Activated T-helper 17 cell treated with anti-CD3 and anti-CD28 coated beads, Interleukin-2, amount 50 U/mL, for 72 hours (primary cell): ENCODE results near the gene UCKL1. TPM values are rescaled to one million over a fixed set of nuclear protein-coding genes. Genes with fewer than 3 reads are reported as not detected.

ENCODE experiments used
- ATAC-seq: fragments of 150-1000 bp; cut with Tn5 transposase; replicated peaks from 2 replicates; pipeline ENCODE4 v1.10.0; 2021; ENCODE audit warnings: mild to moderate bottlenecking, moderate library complexity
- H3K27ac Mint-ChIP-seq: one replicate; pipeline ENCODE4 v1.8.0; 2022; ENCODE audit warnings: mixed read lengths
- H3K27me3 Mint-ChIP-seq: one replicate; pipeline ENCODE4 v1.8.0; 2022; ENCODE audit warnings: mixed read lengths
- H3K36me3 Mint-ChIP-seq: one replicate; pipeline ENCODE4 v1.8.0; 2022; ENCODE audit warnings: low read depth, mild to moderate bottlenecking, mixed read lengths
- H3K4me1 Mint-ChIP-seq: one replicate; pipeline ENCODE4 v1.8.0; 2022; ENCODE audit warnings: mixed read lengths
- H3K4me3 Mint-ChIP-seq: one replicate; pipeline ENCODE4 v1.8.0; 2022; ENCODE audit warnings: mild to moderate bottlenecking, mixed read lengths
- H3K9me3 Mint-ChIP-seq: one replicate; pipeline ENCODE4 v1.8.0; 2022; ENCODE audit warnings: mixed read lengths
- total RNA-seq, 2 donors: library from RNA; stranded (reverse); gene quantifications; one replicate each; pipeline ENCODE4 v1.2.3, GENCODE V29; 2022

The UCKL1 gene
- total RNA-seq, 2 donors from 2014 or later = 27.5 to 36.2 TPM

GRCh38 chr20:63911176-63911575, 45.0 kb downstream of the UCKL1 start:
- H3K27me3 Mint-ChIP-seq = no peaks in the 10 kb centered on the region
- H3K4me1 Mint-ChIP-seq = peaks cover 24% of the 10 kb centered on the region
- no peaks in the 10 kb centered on the region for H3K9me3 Mint-ChIP-seq
- peak overlapping the region; percentile 20 for H3K4me3 Mint-ChIP-seq
- H3K27ac Mint-ChIP-seq = peak overlapping the region; percentile 59
- peak; percentile 46 for ATAC-seq
- H3K36me3 Mint-ChIP-seq = peaks cover 53% of the 10 kb centered on the region

GRCh38 chr20:63908008-63908682, 48.1 kb downstream of the UCKL1 start:
- ATAC-seq = peak; percentile 36
- peaks cover 22% of the 10 kb centered on the region for H3K4me1 Mint-ChIP-seq
- H3K27me3 Mint-ChIP-seq = no peaks in the 10 kb centered on the region
- no peaks in the 10 kb centered on the region for H3K9me3 Mint-ChIP-seq
- peaks cover 39% of the 10 kb centered on the region for H3K36me3 Mint-ChIP-seq
- H3K4me3 Mint-ChIP-seq = no peak overlapping the region
- H3K27ac Mint-ChIP-seq = peak overlapping the region; percentile 31

GRCh38 chr20:63903796-63904561, 52.2 kb downstream of the UCKL1 start:
- Mint-ChIP-seq H3K27me3 (no peaks in the 10 kb centered on the region), H3K36me3 (peaks cover 41% of the 10 kb centered on the region), H3K9me3 (no peaks in the 10 kb centered on the region), H3K27ac (no peak overlapping the region), H3K4me1 (peaks cover 14% of the 10 kb centered on the region), H3K4me3 (no peak overlapping the region)
- no peak for ATAC-seq

- no peaks in the 10 kb centered on the region for H3K27me3 Mint-ChIP-seq
- H3K4me1 Mint-ChIP-seq = peaks cover 26% of the 10 kb centered on the region
- H3K27ac Mint-ChIP-seq = no peak overlapping the region
- no peaks in the 10 kb centered on the region for H3K9me3 Mint-ChIP-seq
- no peak for ATAC-seq
- peaks cover 64% of the 10 kb centered on the region for H3K36me3 Mint-ChIP-seq
- no peak overlapping the region for H3K4me3 Mint-ChIP-seq
Observed at GRCh38 chr20:63900413-63900812, 55.8 kb downstream of the UCKL1 start.

GRCh38 chr20:63898882-63899558, 57.2 kb downstream of the UCKL1 start:
- Mint-ChIP-seq H3K27ac (peak overlapping the region; percentile 61), H3K9me3 (no peaks in the 10 kb centered on the region), H3K36me3 (peaks cover 62% of the 10 kb centered on the region), H3K27me3 (no peaks in the 10 kb centered on the region), H3K4me1 (peaks cover 30% of the 10 kb centered on the region), H3K4me3 (peak overlapping the region; percentile 16)
- no peak for ATAC-seq

- Mint-ChIP-seq H3K27ac (peak overlapping the region; percentile 84), H3K4me1 (peaks cover 30% of the 10 kb centered on the region), H3K4me3 (peak overlapping the region; percentile 97), H3K36me3 (peaks cover 62% of the 10 kb centered on the region), H3K9me3 (no peaks in the 10 kb centered on the region), H3K27me3 (no peaks in the 10 kb centered on the region)
- ATAC-seq = no peak
Observed at GRCh38 chr20:63897978-63898561, 58.1 kb downstream of the UCKL1 start.

- H3K4me3 Mint-ChIP-seq = peak overlapping the region; percentile 97
- no peaks in the 10 kb centered on the region for H3K27me3 Mint-ChIP-seq
- H3K27ac Mint-ChIP-seq = peak overlapping the region; percentile 97
- peak; percentile 56 for ATAC-seq
- H3K4me1 Mint-ChIP-seq = peaks cover 26% of the 10 kb centered on the region
- H3K9me3 Mint-ChIP-seq = no peaks in the 10 kb centered on the region
- H3K36me3 Mint-ChIP-seq = peaks cover 54% of the 10 kb centered on the region
Observed at GRCh38 chr20:63896264-63897105, 59.7 kb downstream of the UCKL1 start.

- H3K27me3 Mint-ChIP-seq = no peaks in the 10 kb centered on the region
- H3K36me3 Mint-ChIP-seq = peaks cover 54% of the 10 kb centered on the region
- ATAC-seq = peak; percentile 6
- H3K27ac Mint-ChIP-seq = peak overlapping the region; percentile 97
- H3K4me1 Mint-ChIP-seq = peaks cover 26% of the 10 kb centered on the region
- peak overlapping the region; percentile 97 for H3K4me3 Mint-ChIP-seq
- H3K9me3 Mint-ChIP-seq = no peaks in the 10 kb centered on the region
Observed at GRCh38 chr20:63895952-63896263, 60.3 kb downstream of the UCKL1 start.

GRCh38 chr20:63895202-63895951, 60.8 kb downstream of the UCKL1 start:
- H3K27ac Mint-ChIP-seq = peak overlapping the region; percentile 97
- peak overlapping the region; percentile 97 for H3K4me3 Mint-ChIP-seq
- peak; percentile 8 for ATAC-seq
- no peaks in the 10 kb centered on the region for H3K27me3 Mint-ChIP-seq
- no peaks in the 10 kb centered on the region for H3K9me3 Mint-ChIP-seq
- H3K4me1 Mint-ChIP-seq = peaks cover 26% of the 10 kb centered on the region
- peaks cover 53% of the 10 kb centered on the region for H3K36me3 Mint-ChIP-seq

GRCh38 chr20:63894358-63895201, 61.6 kb downstream of the UCKL1 start, which contains the start of gene DNAJC5:
TSS of gene DNAJC5 (plus strand) at chr20:63895126. CDS start at chr20:63928346, 33,220 bp downstream.
- H3K9me3 Mint-ChIP-seq = no peaks in the 10 kb centered on the region
- peak within 1 kb of the TSS; percentile 97 for H3K4me3 Mint-ChIP-seq
- H3K27me3 Mint-ChIP-seq = no peaks in the 10 kb centered on the region
- H3K4me1 Mint-ChIP-seq = peaks cover 26% of the 10 kb centered on the region
- peaks cover 61% of the 10 kb centered on the region for H3K36me3 Mint-ChIP-seq
- ATAC-seq = peak; percentile 81
- peak within 1 kb of the TSS; percentile 97 for H3K27ac Mint-ChIP-seq

GRCh38 chr20:63893999-63894357, 62.2 kb downstream of the UCKL1 start:
- Mint-ChIP-seq H3K27me3 (no peaks in the 10 kb centered on the region), H3K4me3 (peak overlapping the region; percentile 72), H3K9me3 (no peaks in the 10 kb centered on the region), H3K4me1 (peaks cover 23% of the 10 kb centered on the region), H3K36me3 (peaks cover 64% of the 10 kb centered on the region), H3K27ac (peak overlapping the region; percentile 83)
- ATAC-seq = no peak

GRCh38 chr20:63892402-63892801, 63.8 kb downstream of the UCKL1 start:
- Mint-ChIP-seq H3K27ac (no peak overlapping the region), H3K27me3 (no peaks in the 10 kb centered on the region), H3K4me1 (peaks cover 12% of the 10 kb centered on the region), H3K4me3 (no peak overlapping the region), H3K9me3 (no peaks in the 10 kb centered on the region), H3K36me3 (peaks cover 61% of the 10 kb centered on the region)
- ATAC-seq = no peak
